Measurements from ENCODE around the gene SMIM41.

- TF ChIP-seq CTCF (conservative IDR thresholded peaks at IDR 0.05), result no peak
- TF ChIP-seq ZFX (IDR thresholded peaks at IDR 0.05), result no peak
Measured at GRCh38 chr12:52086944-52087835, 7.7 kb downstream of the SMIM41 start.
